HepG2 (cell line): ENCODE measurements around the gene ZNF687. TPM values are rescaled to one million over a fixed set of nuclear protein-coding genes. Genes with fewer than 3 reads are reported as not detected.

Source experiments
- ATF7-NPFF ChIP-seq: sonication (generic); formaldehyde crosslinking; IDR thresholded peaks from 2 replicates; pipeline ENCODE4 v1.8.1; 2023; ENCODE audit warnings: mild to moderate bottlenecking, low read depth, missing genetic modification reagents, moderate library complexity
- BRD4 ChIP-seq: sonication (generic); formaldehyde crosslinking; IDR thresholded peaks from 2 replicates; pipeline ENCODE4 v1.4.0; 2020; ENCODE audit warnings: missing genetic modification reagents
- CTCF ChIP-seq: sonication (generic); formaldehyde crosslinking; IDR thresholded peaks from 2 replicates; pipeline ENCODE4 v1.5.0; 2020; ENCODE audit warnings: mild to moderate bottlenecking, missing genetic modification reagents, moderate library complexity
- ELF4 ChIP-seq: sonication (generic); formaldehyde crosslinking; IDR thresholded peaks from 2 replicates; pipeline ENCODE4 v1.5.0; 2020; ENCODE audit warnings: missing genetic modification reagents, mild to moderate bottlenecking, moderate library complexity, borderline replicate concordance
- HMGXB4 ChIP-seq, 2 experiments: sonication (generic) in 1 of 2; formaldehyde crosslinking in 1 of 2; IDR thresholded peaks; 2 replicates each; pipeline versions ENCODE4 v1.4.0 to v1.6.1; 2018 to 2020; ENCODE audit warnings: missing genetic modification reagents in 2 of 2, borderline replicate concordance in 1 of 2, low read depth in 1 of 2, mild to moderate bottlenecking in 1 of 2, missing biosample characterization in 1 of 2
- HOXA7 ChIP-seq: sonication (generic); formaldehyde crosslinking; IDR thresholded peaks from 2 replicates; pipeline ENCODE4 v1.8.1; 2022; ENCODE audit warnings: mild to moderate bottlenecking, missing genetic modification reagents, moderate library complexity
- KDM5B ChIP-seq: sonication (generic); formaldehyde crosslinking; IDR thresholded peaks from 2 replicates; pipeline ENCODE4 v1.4.0; 2020; ENCODE audit warnings: missing genetic modification reagents, mild to moderate bottlenecking, borderline replicate concordance
- MXI1 ChIP-seq: IDR thresholded peaks from 3 replicates; pipeline ENCODE4 v1.6.1; 2012; ENCODE audit warnings: low read depth, low read length, inconsistent platforms, borderline replicate concordance
- TBX2 ChIP-seq: sonication (generic); formaldehyde crosslinking; IDR thresholded peaks from 2 replicates; pipeline ENCODE4 v1.5.0; 2020; ENCODE audit warnings: missing genetic modification reagents, mild to moderate bottlenecking, borderline replicate concordance
- XRCC5 ChIP-seq: fragments of 200-400 bp; formaldehyde crosslinking; optimal IDR thresholded peaks from 2 replicates; pipeline ENCODE3; 2017; ENCODE audit warnings: mild to moderate bottlenecking, low read length
- ZNF260 ChIP-seq: sonication (generic); formaldehyde crosslinking; IDR thresholded peaks from 2 replicates; pipeline ENCODE4 v1.4.0; 2020; ENCODE audit warnings: missing genetic modification reagents, low read depth, mild to moderate bottlenecking, borderline replicate concordance
- ZNF3 ChIP-seq: IDR thresholded peaks from 2 replicates; pipeline ENCODE4 v1.7.0; 2017; ENCODE audit warnings: inconsistent platforms
- ZNF597 ChIP-seq: sonication (generic); formaldehyde crosslinking; IDR thresholded peaks from 2 replicates; pipeline ENCODE4 v1.5.0; 2020; ENCODE audit warnings: missing genetic modification reagents
- ZNF674 ChIP-seq: sonication (generic); formaldehyde crosslinking; IDR thresholded peaks from 2 replicates; pipeline ENCODE4 v1.5.0; 2020; ENCODE audit warnings: low read depth, mild to moderate bottlenecking, missing genetic modification reagents
- polyA plus RNA-seq, 8 experiments: library from polyadenylated mRNA; depleted of rRNA in 3 of 8; stranded (reverse) in 7 of 8; unstranded in 1 of 8; fragments of >200 nt; fragmentation: Illumina TruSeq in 4 of 8; extraction: Trizol in 4 of 8; gene quantifications; 2 replicates each; pipeline versions ENCODE4 v1.2.1 to v1.2.3, GENCODE V29; 2011 to 2016; ENCODE audit warnings: low read depth in 4 of 8, missing spikeins in 1 of 8, mixed read lengths in 1 of 8; ENCODE audit not compliant: insufficient read depth in 1 of 8
- total RNA-seq, 5 experiments: library from RNA; depleted of rRNA; stranded (reverse); fragments of >200 nt; fragmentation: Illumina TruSeq; extraction: Trizol; gene quantifications; 2 replicates each; pipeline ENCODE4 v1.2.3, GENCODE V29; 2016; ENCODE audit warnings: low read depth in 1 of 5
- TF ChIP-seq, protein P1 (sequence below): IDR thresholded peaks from 2 replicates; pipeline ENCODE4 v1.6.1; 2016; ENCODE audit warnings: low read depth, missing genetic modification reagents, missing compliant biosample characterization
- TF ChIP-seq, protein P2 (sequence below): IDR thresholded peaks from 2 replicates; pipeline ENCODE4 v1.6.1; 2016; ENCODE audit warnings: low read depth

The ZNF687 gene
- total and polyA plus RNA-seq, 2 of the 13 experiments (the other 11 are each of a cell fraction or from before 2014, with no cell fraction given) = 14.1 to 16.5 TPM

DNA sequence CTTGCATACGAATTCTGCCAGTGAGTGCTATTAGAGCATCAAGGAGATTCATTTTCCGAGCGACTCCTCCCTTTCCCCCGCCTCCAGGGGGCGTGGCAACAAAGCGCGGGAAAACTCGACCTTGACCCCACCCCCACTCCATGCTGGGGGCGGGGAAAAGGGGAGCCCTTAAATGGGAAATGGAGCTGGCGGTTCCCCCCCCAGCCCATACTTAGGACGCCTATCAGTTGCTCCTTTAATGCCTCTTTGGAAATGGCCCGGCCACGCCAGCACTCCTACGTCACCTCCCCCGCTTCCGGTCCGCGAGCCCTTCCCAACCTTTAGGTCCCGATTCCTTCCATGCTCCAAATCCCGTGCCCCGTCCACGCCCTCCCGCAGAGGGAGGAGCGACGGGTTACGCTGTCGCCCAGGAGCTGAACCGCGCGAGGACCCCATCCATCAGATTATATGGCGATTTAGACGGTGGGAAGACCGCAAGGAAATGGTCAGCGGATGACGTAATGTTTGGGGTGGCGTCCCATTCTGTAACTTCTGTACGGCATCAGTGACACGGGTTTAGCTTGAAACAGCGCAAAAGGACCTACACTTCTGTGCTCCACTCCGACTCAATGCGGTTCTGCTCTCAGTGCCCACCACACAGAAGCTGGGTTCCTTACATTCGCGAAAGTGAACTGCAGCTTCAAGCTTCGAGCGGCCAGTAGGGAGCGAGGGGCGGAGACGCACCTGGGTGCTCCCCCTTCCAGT lies 702 bp upstream of the ZNF687 start (continued):
- TF ChIP-seq, protein P1, sequence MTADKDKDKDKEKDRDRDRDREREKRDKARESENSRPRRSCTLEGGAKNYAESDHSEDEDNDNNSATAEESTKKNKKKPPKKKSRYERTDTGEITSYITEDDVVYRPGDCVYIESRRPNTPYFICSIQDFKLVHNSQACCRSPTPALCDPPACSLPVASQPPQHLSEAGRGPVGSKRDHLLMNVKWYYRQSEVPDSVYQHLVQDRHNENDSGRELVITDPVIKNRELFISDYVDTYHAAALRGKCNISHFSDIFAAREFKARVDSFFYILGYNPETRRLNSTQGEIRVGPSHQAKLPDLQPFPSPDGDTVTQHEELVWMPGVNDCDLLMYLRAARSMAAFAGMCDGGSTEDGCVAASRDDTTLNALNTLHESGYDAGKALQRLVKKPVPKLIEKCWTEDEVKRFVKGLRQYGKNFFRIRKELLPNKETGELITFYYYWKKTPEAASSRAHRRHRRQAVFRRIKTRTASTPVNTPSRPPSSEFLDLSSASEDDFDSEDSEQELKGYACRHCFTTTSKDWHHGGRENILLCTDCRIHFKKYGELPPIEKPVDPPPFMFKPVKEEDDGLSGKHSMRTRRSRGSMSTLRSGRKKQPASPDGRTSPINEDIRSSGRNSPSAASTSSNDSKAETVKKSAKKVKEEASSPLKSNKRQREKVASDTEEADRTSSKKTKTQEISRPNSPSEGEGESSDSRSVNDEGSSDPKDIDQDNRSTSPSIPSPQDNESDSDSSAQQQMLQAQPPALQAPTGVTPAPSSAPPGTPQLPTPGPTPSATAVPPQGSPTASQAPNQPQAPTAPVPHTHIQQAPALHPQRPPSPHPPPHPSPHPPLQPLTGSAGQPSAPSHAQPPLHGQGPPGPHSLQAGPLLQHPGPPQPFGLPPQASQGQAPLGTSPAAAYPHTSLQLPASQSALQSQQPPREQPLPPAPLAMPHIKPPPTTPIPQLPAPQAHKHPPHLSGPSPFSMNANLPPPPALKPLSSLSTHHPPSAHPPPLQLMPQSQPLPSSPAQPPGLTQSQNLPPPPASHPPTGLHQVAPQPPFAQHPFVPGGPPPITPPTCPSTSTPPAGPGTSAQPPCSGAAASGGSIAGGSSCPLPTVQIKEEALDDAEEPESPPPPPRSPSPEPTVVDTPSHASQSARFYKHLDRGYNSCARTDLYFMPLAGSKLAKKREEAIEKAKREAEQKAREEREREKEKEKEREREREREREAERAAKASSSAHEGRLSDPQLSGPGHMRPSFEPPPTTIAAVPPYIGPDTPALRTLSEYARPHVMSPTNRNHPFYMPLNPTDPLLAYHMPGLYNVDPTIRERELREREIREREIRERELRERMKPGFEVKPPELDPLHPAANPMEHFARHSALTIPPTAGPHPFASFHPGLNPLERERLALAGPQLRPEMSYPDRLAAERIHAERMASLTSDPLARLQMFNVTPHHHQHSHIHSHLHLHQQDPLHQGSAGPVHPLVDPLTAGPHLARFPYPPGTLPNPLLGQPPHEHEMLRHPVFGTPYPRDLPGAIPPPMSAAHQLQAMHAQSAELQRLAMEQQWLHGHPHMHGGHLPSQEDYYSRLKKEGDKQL (CRISPR knock-in tag) = no peak
- TF ChIP-seq, protein P2, sequence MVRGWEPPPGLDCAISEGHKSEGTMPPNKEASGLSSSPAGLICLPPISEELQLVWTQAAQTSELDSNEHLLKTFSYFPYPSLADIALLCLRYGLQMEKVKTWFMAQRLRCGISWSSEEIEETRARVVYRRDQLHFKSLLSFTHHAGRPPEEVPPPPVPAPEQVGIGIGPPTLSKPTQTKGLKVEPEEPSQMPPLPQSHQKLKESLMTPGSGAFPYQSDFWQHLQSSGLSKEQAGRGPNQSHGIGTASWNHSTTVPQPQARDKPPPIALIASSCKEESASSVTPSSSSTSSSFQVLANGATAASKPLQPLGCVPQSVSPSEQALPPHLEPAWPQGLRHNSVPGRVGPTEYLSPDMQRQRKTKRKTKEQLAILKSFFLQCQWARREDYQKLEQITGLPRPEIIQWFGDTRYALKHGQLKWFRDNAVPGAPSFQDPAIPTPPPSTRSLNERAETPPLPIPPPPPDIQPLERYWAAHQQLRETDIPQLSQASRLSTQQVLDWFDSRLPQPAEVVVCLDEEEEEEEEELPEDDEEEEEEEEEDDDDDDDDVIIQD (CRISPR knock-in tag) = 0 out of 2 replicates have a peak, but pooled peaks have one; percentile 9
- no peak for TF ChIP-seq ZNF260
- no peak for TF ChIP-seq ZNF674 (CRISPR knock-in tag)
- TF ChIP-seq KDM5B (CRISPR knock-in tag) = 0 out of 2 replicates have a peak, but pooled peaks have one; percentile 32
- TF ChIP-seq MXI1 = peak; percentile 53; the same call in 2 of the 3 replicates
- TF ChIP-seq TBX2 (CRISPR knock-in tag) = no peak; the same call in 1 of the 2 replicates
- TF ChIP-seq XRCC5 = no peak
- peak; percentile 58 for TF ChIP-seq ATF7-NPFF (CRISPR knock-in tag)
- no peak for TF ChIP-seq ZNF3
- TF ChIP-seq ZNF597 (CRISPR knock-in tag) = no peak
- TF ChIP-seq HOXA7 (CRISPR knock-in tag) = no peak
- peak; percentile 15 to 71; a peak in 3 of 4 replicates for TF ChIP-seq HMGXB4 (CRISPR knock-in tag; IDR thresholded peaks at IDR 0.05; ENCODE audit: borderline replicate concordance in 1 of 2, low read depth in 1 of 2)
- no peak for TF ChIP-seq BRD4 (CRISPR knock-in tag)
- TF ChIP-seq ELF4 (CRISPR knock-in tag) = peak; percentile 71
- TF ChIP-seq CTCF (CRISPR knock-in tag) = 0 out of 2 replicates have a peak, but pooled peaks have one; percentile 27
